HL-60 (cell line): ENCODE measurements around the gene VRK3.
A peak's percentile ranks its signal among the peaks of the same experiment; 100 is the strongest.

Experiments used
- DNase-seq, 2 experiments: peaks; one replicate each; pipeline ENCODE4 v3.0.0-alpha.2; 2010 to 2020; ENCODE audit warnings: low read depth in 1 of 2, low spot score in 1 of 2
- H3K27ac ChIP-seq: fragments of 250-450 bp; sonication (Bioruptor Pico); replicated peaks from 2 replicates; pipeline ENCODE4 v1.5.1; 2020; ENCODE audit warnings: mild to moderate bottlenecking, moderate library complexity
- H3K27me3 ChIP-seq: fragments of 250-450 bp; sonication (Bioruptor Pico); 2 replicates; pipeline ENCODE4 v1.5.1; 2021; ENCODE audit warnings: mild to moderate bottlenecking, moderate library complexity; ENCODE audit not compliant: insufficient read depth, poor library complexity, severe bottlenecking
- H3K4me3 ChIP-seq: replicated peaks from 2 replicates; pipeline ENCODE4 v1.5.1; 2011; ENCODE audit warnings: mild to moderate bottlenecking, control low read depth, low read length; ENCODE audit not compliant: insufficient read depth
- CTCF ChIP-seq: IDR thresholded peaks from one replicate; pipeline ENCODE4 v1.5.1; 2011; ENCODE audit warnings: low read length, control low read depth, inconsistent platforms; ENCODE audit not compliant: insufficient read depth
- GABPA ChIP-seq: IDR thresholded peaks from 2 replicates; pipeline ENCODE4 v1.6.1; 2012; ENCODE audit warnings: low read depth
- POLR2AphosphoS5 ChIP-seq: IDR thresholded peaks from 2 replicates; pipeline ENCODE4 v1.6.1; 2012; ENCODE audit warnings: low read depth
- REST ChIP-seq: IDR thresholded peaks from 2 replicates; pipeline ENCODE4 v1.6.1; 2012; ENCODE audit warnings: low read depth; ENCODE audit not compliant: insufficient replicate concordance
- SPI1 ChIP-seq: IDR thresholded peaks from 2 replicates; pipeline ENCODE4 v1.6.1; 2012; ENCODE audit warnings: low read depth, mild to moderate bottlenecking, borderline replicate concordance

VRK3 gene

GRCh38 chr19:49997709-49998108, 27.5 kb downstream of the VRK3 start:
- Histone ChIP-seq H3K27me3 (no peaks in the 10 kb centered on the region), H3K4me3 (no peak overlapping the region), H3K27ac (no peak overlapping the region)
- DNase-seq: peak; percentile 40 to 47
- TF ChIP-seq POLR2AphosphoS5 (no peak), SPI1 (no peak), CTCF (no peak), REST (no peak), GABPA (no peak)

- no peak for TF ChIP-seq GABPA
- TF ChIP-seq POLR2AphosphoS5: no peak
- no peak for TF ChIP-seq CTCF
- TF ChIP-seq REST: no peak
- no peak for TF ChIP-seq SPI1
- Histone ChIP-seq H3K27me3 (no peaks in the 10 kb centered on the region), H3K4me3 (no peak overlapping the region), H3K27ac (no peak overlapping the region)
- no peak for DNase-seq
These were observed 36.7 kb downstream of the VRK3 start for GRCh38 chr19:49988433-49988832.

- no peak overlapping the region for H3K4me3 ChIP-seq
- H3K27me3 ChIP-seq: no peaks in the 10 kb centered on the region
- DNase-seq: no peak
- no peak overlapping the region for H3K27ac ChIP-seq
- no peak for TF ChIP-seq CTCF
These were observed 37.2 kb downstream of the VRK3 start for GRCh38 chr19:49988007-49988406.

- H3K27ac ChIP-seq: no peak overlapping the region
- TF ChIP-seq REST (peak; percentile 98), CTCF (no peak), SPI1 (peak; percentile 100), GABPA (no peak), POLR2AphosphoS5 (peak; percentile 97)
- no peak overlapping the region for H3K4me3 ChIP-seq
- peak; percentile 94 to 96 for DNase-seq
- no peaks in the 10 kb centered on the region for H3K27me3 ChIP-seq
These were observed 37.9 kb downstream of the VRK3 start for GRCh38 chr19:49987159-49987698.
